Sigmoid colon (tissue), 4 donors: ENCODE measurements around the gene KIAA1614.

Experiments
- EP300 ChIP-seq, 4 donors: sonication (generic); formaldehyde crosslinking; IDR thresholded peaks; one replicate each; pipeline ENCODE4 v1.6.1; 2017; ENCODE audit warnings: antibody characterized with exemption in 4 of 4
- POLR2A ChIP-seq, 2 donors: fragments of 450-650 bp; IDR thresholded peaks; one replicate each; pipeline ENCODE4 v1.6.1; 2016; ENCODE audit warnings: antibody characterized with exemption in 2 of 2, mild to moderate bottlenecking in 2 of 2, moderate library complexity in 2 of 2
- POLR2AphosphoS5 ChIP-seq, 4 donors: sonication (generic); formaldehyde crosslinking; IDR thresholded peaks; one replicate each; pipeline ENCODE4 v1.6.1; 2017; ENCODE audit warnings: antibody characterized with exemption in 4 of 4
- TF ChIP-seq, protein P1 (sequence below), 4 experiments: fragments of 450-650 bp in 3 of 4; fragments of 200-600 bp in 1 of 4; IDR thresholded peaks; one replicate each; pipeline ENCODE4 v1.5.1; 2016 to 2019; ENCODE audit warnings: antibody characterized with exemption in 4 of 4, mild to moderate bottlenecking in 3 of 4, moderate library complexity in 2 of 4

DNA sequence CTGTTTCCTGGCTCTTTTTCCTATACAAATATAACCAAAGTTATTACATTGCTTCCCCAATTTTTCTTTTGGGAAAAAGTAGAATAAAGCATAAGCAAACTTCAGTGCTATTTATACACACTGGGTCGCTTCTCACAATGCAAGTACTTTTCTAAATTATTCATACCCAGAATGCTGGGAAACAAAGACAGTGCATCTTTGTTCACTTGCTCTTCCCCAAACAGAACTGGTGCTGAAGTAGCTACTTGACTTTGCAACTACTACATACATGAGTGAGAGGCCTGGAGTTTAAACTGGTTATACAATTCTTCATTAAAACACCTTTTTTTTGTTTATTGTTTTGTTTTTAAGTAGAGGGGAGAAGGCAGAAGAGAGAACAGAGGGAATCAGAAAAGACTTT lies 69.7 kb downstream of the KIAA1614 start:
- TF ChIP-seq, protein P1, sequence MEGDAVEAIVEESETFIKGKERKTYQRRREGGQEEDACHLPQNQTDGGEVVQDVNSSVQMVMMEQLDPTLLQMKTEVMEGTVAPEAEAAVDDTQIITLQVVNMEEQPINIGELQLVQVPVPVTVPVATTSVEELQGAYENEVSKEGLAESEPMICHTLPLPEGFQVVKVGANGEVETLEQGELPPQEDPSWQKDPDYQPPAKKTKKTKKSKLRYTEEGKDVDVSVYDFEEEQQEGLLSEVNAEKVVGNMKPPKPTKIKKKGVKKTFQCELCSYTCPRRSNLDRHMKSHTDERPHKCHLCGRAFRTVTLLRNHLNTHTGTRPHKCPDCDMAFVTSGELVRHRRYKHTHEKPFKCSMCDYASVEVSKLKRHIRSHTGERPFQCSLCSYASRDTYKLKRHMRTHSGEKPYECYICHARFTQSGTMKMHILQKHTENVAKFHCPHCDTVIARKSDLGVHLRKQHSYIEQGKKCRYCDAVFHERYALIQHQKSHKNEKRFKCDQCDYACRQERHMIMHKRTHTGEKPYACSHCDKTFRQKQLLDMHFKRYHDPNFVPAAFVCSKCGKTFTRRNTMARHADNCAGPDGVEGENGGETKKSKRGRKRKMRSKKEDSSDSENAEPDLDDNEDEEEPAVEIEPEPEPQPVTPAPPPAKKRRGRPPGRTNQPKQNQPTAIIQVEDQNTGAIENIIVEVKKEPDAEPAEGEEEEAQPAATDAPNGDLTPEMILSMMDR (IDR thresholded peaks at IDR 0.05) = no peak
- no peak for TF ChIP-seq POLR2AphosphoS5 (IDR thresholded peaks at IDR 0.05)
- no peak for TF ChIP-seq POLR2A (IDR thresholded peaks at IDR 0.05)
- no peak for TF ChIP-seq EP300 (IDR thresholded peaks at IDR 0.05)
